NCI-H1436 treated with DMSO at 0.1 percent for 48 hours (cell line): Measurements from ENCODE around the gene MVD.

Source experiments
- DNase-seq: peaks from one replicate; lab custom pipeline; 2025; lab: John Stamatoyannopoulos, UW

MVD gene

GRCh38 chr16:88655733-88656281, 7.1 kb downstream of the MVD start:
- no peak for DNase-seq

GRCh38 chr16:88655053-88655732, 7.7 kb downstream of the MVD start:
- DNase-seq, result no peak

GRCh38 chr16:88654363-88655052, 8.4 kb downstream of the MVD start:
- no peak for DNase-seq

- DNase-seq, result no peak
Observed at GRCh38 chr16:88653596-88654362, 9.1 kb downstream of the MVD start.

- DNase-seq, result no peak
Observed at GRCh38 chr16:88653101-88653500, 9.8 kb downstream of the MVD start.

GRCh38 chr16:88652762-88653063, 10.2 kb downstream of the MVD start:
- no peak for DNase-seq

GRCh38 chr16:88651989-88652761, 10.7 kb downstream of the MVD start:
- no peak for DNase-seq

GRCh38 chr16:88651276-88651988, 11.5 kb downstream of the MVD start:
- no peak for DNase-seq

GRCh38 chr16:88650749-88651275, 12.1 kb downstream of the MVD start, which contains the start of gene CYBA:
CYBA (minus strand) TSS chr16:88651053; CDS start chr16:88651013, 40 bp downstream.
- no peak for DNase-seq

GRCh38 chr16:88649924-88650748, 12.8 kb downstream of the MVD start:
- DNase-seq, result no peak

- peak; percentile 54 for DNase-seq
Observed at GRCh38 chr16:88649195-88649923, 13.5 kb downstream of the MVD start.

- no peak for DNase-seq
Observed at GRCh38 chr16:88647178-88648070, 15.5 kb downstream of the MVD start.

GRCh38 chr16:88646345-88647034, 16.4 kb downstream of the MVD start:
- no peak for DNase-seq

GRCh38 chr16:88645941-88646340, 16.9 kb downstream of the MVD start:
- DNase-seq, result no peak

GRCh38 chr16:88645455-88645854, 17.4 kb downstream of the MVD start:
- no peak for DNase-seq

GRCh38 chr16:88643644-88643932, 19.3 kb downstream of the MVD start:
- DNase-seq, result no peak

GRCh38 chr16:88642881-88643643, 19.8 kb downstream of the MVD start:
- DNase-seq, result no peak
